GM18505 (cell line): ENCODE measurements around the gene RIPPLY2.

Experiments used
- ATAC-seq: cut with Tn5 transposase; IDR thresholded peaks from one replicate; pipeline ENCODE4 v1.9.1; 2021; ENCODE audit not compliant: unreplicated experiment
- POLR2A ChIP-seq: IDR thresholded peaks from 4 replicates; pipeline ENCODE4 v1.6.1; 2011; ENCODE audit warnings: borderline replicate concordance; ENCODE audit not compliant: insufficient read depth, insufficient read length; ENCODE audit errors: extremely low read depth

RIPPLY2 gene

GRCh38 chr6:83847179-83847578, 6.0 kb upstream of the RIPPLY2 start:
- TF ChIP-seq POLR2A = no peak
- peak; percentile 98 for ATAC-seq

GRCh38 chr6:83849127-83849526, 4.0 kb upstream of the RIPPLY2 start:
- ATAC-seq = no peak
- TF ChIP-seq POLR2A = no peak

- no peak for TF ChIP-seq POLR2A
- ATAC-seq = no peak
These were observed 3.5 kb upstream of the RIPPLY2 start for GRCh38 chr6:83849610-83850009.

- no peak for TF ChIP-seq POLR2A
- no peak for ATAC-seq
These were observed 507 bp upstream of the RIPPLY2 start for GRCh38 chr6:83852528-83853177.

GRCh38 chr6:83854001-83854501, 891 bp downstream of the RIPPLY2 start:
- ATAC-seq = no peak
- no peak for TF ChIP-seq POLR2A

- ATAC-seq = no peak
- TF ChIP-seq POLR2A = no peak
These were observed 1.6 kb downstream of the RIPPLY2 start for GRCh38 chr6:83854766-83855165.

- ATAC-seq = peak; percentile 99
- TF ChIP-seq POLR2A = peak; percentile 97
These were observed 6.5 kb downstream of the RIPPLY2 start, which contains the start of gene CYB5R4 for GRCh38 chr6:83859410-83860358. Gene CYB5R4 (plus strand): TSS chr6:83859689. CDS start chr6:83859783, 94 bp downstream.

- no peak for TF ChIP-seq POLR2A
- ATAC-seq = no peak
These were observed 7.2 kb downstream of the RIPPLY2 start for GRCh38 chr6:83860359-83860755.

- no peak for TF ChIP-seq POLR2A
- ATAC-seq = no peak
These were observed 7.8 kb downstream of the RIPPLY2 start for GRCh38 chr6:83860782-83861495.

- no peak for TF ChIP-seq POLR2A
- ATAC-seq = no peak
These were observed 9.8 kb downstream of the RIPPLY2 start for GRCh38 chr6:83862776-83863471.

- ATAC-seq = no peak
- TF ChIP-seq POLR2A = no peak
These were observed 13.9 kb downstream of the RIPPLY2 start for GRCh38 chr6:83867043-83867442.

- no peak for ATAC-seq
- TF ChIP-seq POLR2A = no peak
These were observed 14.5 kb downstream of the RIPPLY2 start for GRCh38 chr6:83867527-83868161.
